DMS 273 (cell line): ENCODE measurements around the gene ANAPC1.
"Not testable (repeated sequence)": the region's sequence is repeated elsewhere in the genome, so short reads cannot be mapped to it uniquely, and the experiment has no call there.

Experiments
- DNase-seq: peaks from one replicate; lab custom pipeline; 2025; ENCODE audit not compliant: unreplicated experiment; lab: John Stamatoyannopoulos, UW

Gene ANAPC1

GRCh38 chr2:111747410-111748115 lies 136.4 kb downstream of the ANAPC1 start:
- not testable (repeated sequence) for DNase-seq

DNA sequence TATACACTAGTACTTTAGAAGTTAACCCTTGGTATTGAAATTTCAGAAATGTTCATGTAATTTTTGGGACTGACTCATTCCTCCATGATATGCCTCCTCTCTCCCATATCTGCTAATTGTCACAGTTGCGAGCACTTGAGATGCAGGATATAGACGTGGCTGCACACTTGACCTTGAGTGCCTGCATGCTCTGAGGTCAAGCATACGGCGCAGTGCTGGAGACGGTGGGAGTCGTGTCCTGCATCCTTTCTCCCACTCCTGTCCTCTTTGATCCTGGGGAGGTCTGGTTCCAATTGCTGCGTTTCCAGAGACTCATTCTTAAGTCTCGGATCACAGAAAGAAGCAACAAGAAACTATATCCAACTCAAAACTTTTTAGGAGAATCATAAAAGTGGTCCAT lies 139.2 kb downstream of the ANAPC1 start:
- DNase-seq: not testable (repeated sequence)

GRCh38 chr2:111741517-111741916 lies 142.5 kb downstream of the ANAPC1 start:
- not testable (repeated sequence) for DNase-seq

- peak; percentile 33 for DNase-seq
Measured at GRCh38 chr2:111735838-111736721, 147.9 kb downstream of the ANAPC1 start.

GRCh38 chr2:111735420-111735819 lies 148.6 kb downstream of the ANAPC1 start:
- DNase-seq: not testable (repeated sequence)

GRCh38 chr2:111729812-111730458 lies 154.1 kb downstream of the ANAPC1 start:
- not testable (repeated sequence) for DNase-seq

- DNase-seq: not testable (repeated sequence)
Measured at GRCh38 chr2:111727611-111728110, 156.3 kb downstream of the ANAPC1 start.

DNA sequence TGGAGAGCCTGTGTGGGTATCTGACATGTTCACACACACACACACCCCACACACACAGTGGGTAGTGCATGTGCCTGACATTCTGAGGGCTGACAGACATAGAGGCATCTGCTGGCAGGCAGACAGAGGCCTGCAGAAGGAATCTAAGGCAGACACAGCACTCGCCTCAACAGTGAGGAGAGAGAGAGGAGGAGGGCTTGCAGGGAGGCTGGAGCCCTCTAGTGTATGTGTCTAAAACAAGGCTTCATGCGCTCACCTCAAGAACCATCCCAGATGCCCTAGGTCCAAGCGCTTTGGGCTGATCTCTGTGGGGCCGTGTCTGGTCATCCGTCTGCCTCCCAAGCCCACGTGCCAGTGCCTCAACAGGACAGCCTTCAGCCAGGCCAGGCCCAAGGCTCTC lies 158.3 kb downstream of the ANAPC1 start:
- peak; percentile 52 for DNase-seq

DNA sequence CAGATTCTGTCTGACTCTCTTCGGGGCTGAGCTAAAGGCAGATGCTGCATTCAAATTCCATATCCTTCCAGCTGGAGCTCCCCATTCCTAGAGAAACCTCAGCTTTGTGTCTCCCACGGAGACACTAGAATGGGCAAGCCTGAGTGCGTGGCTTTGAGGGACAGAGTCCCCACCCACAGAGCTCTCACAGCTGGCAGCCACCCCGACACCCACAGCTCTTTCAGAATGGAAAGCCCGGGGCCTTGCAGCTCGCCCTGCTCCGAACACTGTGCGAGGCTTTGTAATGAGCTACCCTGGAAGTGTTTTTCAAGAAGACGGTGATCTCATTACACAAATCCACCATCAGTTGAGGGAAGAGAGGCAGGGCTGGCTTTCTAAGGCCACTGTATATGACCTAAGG lies 164.4 kb downstream of the ANAPC1 start:
- DNase-seq: not testable (repeated sequence)
